Breast epithelium (tissue), 3 donors: Measurements from ENCODE around the gene KRTAP10-10.

Experiments
- CTCF ChIP-seq, 3 donors: fragments of 450-650 bp; IDR thresholded peaks; one replicate each; pipeline ENCODE4 v1.5.1; 2016 to 2017; ENCODE audit warnings: antibody characterized with exemption in 3 of 3, mild to moderate bottlenecking in 3 of 3, moderate library complexity in 3 of 3
- POLR2A ChIP-seq: fragments of 450-650 bp; IDR thresholded peaks from one replicate; pipeline ENCODE4 v1.6.1; 2016; ENCODE audit warnings: antibody characterized with exemption, mild to moderate bottlenecking, moderate library complexity

GRCh38 chr21:44595524-44595923 is 41.6 kb upstream of the KRTAP10-10 start:
- TF ChIP-seq POLR2A: no peak
- no peak for TF ChIP-seq CTCF (IDR thresholded peaks at IDR 0.05)
